Right ventricle myocardium superior (tissue), 1 donor: ENCODE results near the gene MMP17. TPM values are rescaled to one million over a fixed set of nuclear protein-coding genes. Genes with fewer than 3 reads are reported as not detected.

ENCODE experiments used
- ATAC-seq: fragments of 200-7000 bp; cut with Tn5 transposase; one replicate; pipeline ENCODE4 v1.9.1; 2020; ENCODE audit warnings: mild to moderate bottlenecking; ENCODE audit not compliant: poor library complexity
- DNase-seq: peaks from one replicate; pipeline ENCODE4 v3.0.0-alpha.2; 2020
- intact Hi-C: fragments of 100-400 bp; cut with DNase I; formaldehyde crosslinking; loops from one replicate; pipeline ENCODE4 v1.11.2; 2022
- total RNA-seq: library from RNA; stranded (reverse); fragmentation: NEBNext Ultra II Directional; extraction: Animal tissue kit (Norgen Biotek cat#: 25700); gene quantifications from one replicate; pipeline ENCODE4 v1.2.1, GENCODE V29; 2021
- donor health status: DM: no; HTN: yes; CAD: no; lungs with severe emphysema.

Gene MMP17
- total RNA-seq, 1 donor from 2014 or later: 1.3 TPM

DNA sequence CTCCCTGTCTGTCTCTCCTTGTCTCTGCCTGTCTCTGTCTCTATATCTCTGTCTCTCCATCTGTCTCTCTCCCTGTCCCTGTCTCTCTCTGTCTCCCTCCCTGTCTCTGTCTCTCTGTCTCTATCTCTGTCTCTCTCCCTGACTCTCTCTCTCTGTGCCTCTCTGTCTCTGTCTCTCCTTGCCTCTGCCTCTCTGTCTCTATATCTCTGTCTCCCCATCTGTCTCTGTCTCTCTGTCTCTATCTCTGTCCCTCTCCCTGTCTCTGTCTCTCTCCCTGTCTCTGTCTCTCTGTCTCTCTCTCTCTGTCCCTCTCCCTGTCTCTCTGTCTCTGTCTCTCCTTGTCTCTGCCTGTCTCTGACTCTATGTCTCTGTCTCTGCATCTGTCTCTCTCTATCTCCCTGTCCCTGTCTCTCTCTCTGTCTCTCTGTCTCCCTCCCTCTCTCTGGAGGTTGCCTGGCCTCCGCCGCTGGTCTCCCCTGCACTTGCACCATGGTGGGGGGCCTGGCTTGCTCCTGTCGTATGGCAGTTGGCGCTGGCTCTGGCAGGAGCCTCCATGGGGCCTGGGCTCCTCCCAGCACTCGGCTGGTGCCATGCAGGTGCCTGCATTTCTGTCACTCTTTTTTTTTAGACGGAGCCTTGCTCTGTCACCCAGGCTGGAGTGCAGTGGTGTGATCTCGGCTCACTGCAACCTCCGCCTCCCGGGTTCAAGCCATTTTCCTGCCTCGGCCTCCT lies 28.3 kb downstream of the MMP17 start:
- DNase-seq: no peak
- no peak for ATAC-seq
- intact Hi-C loops: no loop called here

DNA sequence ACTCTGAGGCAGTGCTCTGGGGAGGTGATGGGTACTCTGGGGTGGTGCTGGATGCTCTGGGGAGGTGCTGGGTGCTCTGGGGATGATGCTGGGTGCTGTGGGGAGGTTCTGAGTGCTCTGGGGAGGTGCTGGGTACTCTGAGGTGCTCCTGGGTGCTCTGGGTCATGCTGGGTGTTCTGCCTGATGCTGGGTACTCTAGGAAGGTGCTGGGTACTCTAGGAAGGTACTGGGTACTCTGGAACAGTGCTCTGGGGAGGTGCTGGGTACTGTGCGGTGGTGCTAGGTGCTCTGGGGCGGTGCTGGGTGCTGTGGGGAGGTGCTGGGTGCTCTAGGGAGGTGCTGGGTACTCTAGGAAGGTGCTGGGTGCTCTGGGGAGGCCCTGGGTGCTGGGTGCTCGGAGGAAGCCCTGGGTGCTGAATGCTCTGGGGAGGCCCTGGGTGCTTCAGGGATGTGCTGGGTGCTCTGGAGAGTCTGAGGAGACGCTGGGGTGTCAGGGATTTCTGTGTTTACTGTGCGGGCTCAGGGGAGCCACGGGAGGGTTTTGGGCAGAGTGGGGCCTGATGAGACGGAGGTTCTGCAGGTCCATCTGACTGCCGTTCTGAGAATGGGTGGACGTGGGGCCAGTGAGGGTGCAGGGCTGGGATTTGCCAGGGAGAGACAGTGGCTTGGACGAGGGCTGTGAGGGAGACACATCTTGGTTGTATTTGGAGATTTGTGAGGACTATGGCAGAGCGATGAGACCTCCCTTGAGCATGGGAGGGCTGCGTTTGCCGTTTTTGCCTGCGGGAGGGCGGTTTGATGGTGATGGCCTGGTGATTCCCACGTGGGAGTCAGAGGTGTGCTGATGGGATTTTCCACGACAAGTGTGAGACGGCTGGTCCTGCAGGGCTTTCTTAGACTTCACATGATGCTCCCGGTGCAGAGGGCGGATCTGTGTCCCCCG lies 30.0 kb downstream of the MMP17 start:
- ATAC-seq (no peak), DNase-seq (no peak)
- intact Hi-C loops: no loop called here

DNA sequence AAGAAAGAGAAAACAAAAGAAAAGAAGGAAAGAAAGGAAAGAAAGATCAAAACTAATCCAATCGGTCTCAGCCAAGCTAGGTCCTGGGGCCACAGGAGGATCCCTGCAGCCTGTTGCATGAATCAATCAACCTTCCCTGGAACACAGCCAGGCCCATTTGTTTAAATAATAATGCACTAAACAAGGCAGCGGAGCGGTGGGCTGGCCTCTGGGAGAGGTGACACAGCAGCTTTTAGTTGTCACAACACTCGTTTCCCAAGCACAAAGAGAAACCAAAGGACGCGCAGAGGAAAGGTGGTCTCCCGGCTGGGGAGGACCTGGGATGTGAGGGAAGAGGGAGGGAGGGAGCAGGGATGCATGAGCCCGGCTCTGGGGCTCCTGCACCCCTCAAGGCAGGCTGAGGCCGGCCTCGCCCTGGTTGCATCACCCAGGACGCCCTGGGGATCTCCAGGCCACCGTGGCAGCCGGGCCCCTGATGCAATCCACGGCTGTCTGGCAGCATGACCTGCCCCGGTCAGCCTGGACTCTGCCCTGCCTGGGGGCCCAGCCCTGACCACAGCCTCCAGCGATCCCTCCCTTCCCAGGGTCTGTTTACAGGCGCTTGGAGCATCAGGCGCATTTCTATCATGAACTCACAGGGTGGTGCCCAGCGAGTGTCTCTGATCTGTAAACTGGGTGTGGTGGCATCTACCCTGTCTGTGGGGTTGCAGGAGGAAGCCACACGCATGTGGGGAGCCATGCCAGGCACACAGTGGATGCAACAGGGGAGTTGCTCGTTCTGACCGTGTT lies 32.5 kb downstream of the MMP17 start:
- intact Hi-C loops: no loop called here
- DNase-seq: peak; percentile 80
- ATAC-seq: peak; percentile 77

DNA sequence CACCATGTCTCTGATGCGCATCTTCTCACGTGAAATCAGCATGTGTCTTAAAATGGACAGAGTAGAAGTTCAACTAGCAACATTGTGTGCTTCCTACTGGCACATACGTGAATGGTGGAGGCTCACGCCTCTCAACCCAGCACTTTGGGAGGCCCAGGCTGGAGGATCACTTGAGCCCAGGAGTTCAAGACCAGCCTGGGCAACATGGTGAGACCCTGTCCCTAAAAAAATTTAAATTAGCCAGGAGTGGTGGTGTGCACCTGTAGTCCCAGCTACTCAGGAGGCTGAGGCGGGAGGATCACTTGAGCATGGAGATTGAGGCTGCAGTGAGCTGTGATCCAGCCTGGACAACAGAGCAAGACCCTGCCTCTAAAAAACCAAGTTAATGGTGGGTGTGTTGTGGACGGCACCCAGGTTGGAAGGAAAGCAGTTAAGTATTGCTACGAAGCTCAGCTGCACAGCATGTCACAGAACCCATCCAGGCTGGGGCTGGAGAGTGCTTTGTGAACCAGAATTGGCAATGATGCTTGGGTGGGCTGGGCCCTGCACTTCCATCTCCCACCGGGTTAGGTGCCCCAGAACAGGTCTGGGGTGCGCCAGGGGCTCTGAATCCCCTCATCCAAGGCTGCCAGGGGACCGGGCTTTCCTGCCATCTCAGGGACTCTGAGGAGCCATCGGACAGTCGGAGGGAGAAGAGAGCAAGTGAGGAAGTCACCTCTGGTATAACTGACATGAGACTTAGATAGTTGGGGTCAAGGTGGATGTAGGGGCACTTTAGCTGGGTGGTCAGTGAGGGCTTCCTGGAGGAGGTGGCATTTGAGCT lies 33.3 kb downstream of the MMP17 start:
- intact Hi-C loops: no loop called here
- DNase-seq (no peak), ATAC-seq (no peak)

DNA sequence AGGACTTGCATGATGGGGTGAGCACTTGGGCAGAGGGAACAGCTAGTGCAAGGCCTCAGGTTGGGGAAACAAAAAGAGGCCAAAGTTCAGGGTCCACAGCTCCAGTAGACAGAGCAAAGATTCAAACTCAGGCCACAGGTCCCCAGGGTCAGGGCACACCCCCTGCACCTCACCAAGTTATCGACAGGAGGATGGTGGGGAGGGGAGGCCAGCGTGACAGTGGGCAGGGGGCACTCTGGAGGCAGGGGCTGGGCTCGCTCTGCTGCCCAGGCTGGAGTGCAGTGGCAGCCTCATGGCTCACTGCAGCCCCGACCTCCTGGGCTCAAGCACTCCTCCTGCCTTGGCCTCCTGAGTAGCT lies 33.9 kb downstream of the MMP17 start:
- DNase-seq (no peak), ATAC-seq (no peak)
- intact Hi-C loops: no loop called here

- intact Hi-C loops: no loop called here
- DNase-seq: no peak
- ATAC-seq: no peak
Measured at GRCh38 chr12:131862600-131862993, 34.4 kb downstream of the MMP17 start.

GRCh38 chr12:131862994-131863710 lies 35.0 kb downstream of the MMP17 start:
- no peak for ATAC-seq

DNA sequence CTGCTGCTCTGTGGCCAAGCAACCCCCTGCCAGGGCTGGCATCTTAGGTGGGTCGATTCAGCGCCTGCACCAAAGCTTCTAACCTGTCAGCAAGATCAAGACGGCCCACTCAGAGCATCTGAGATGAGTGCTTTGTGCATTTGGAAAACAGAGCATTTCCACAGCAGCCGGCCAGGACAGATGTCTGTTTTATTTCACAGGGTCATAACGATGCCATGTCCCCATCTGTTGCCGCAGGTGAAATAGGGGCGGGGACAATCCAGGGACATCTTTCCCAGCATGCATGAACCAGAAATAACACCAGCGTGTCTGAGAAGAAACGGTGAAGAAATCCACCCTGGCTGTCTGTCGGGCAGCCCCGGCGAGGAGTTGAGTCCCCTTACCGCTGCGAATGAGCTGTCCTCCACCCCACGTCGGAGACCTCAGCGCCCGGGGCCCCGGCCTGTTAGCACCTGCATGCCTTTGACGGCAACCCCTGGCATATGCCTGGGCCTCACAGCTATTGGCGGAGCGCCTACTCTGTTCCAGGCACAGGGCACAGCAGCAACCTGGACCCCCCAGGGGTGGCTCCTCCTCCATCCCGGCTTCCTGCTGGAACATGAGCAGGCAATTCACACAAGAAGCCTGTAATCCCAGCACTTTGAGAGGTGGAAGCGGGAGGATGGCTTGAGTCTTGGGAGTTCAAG lies 35.7 kb downstream of the MMP17 start:
- ATAC-seq: no peak
- intact Hi-C loops: no loop called here
- DNase-seq: no peak

More at GRCh38 chr12:131862994-131863710, 35.0 kb downstream of the MMP17 start:
- DNase-seq: no peak
- intact Hi-C loops: no loop called here

DNA sequence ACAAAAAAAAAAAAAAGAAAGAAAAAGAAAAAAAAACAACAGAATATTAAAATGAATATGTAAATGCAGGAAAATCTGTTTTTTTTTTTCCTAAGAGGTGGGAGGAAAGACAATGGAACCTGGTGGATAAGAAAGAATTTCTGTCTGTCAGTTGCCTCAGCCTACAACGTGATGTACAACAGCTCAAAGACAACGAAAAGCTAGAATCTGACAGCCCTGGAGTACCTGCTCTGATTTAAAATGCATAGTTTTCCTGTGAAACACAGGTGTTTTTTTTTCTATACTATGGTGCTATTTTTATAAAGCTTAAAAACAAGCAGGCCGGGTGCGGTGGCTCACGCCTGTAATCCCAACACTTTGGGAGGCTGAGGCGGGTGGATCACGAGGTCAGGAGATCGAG lies 36.3 kb downstream of the MMP17 start:
- ATAC-seq: no peak
- intact Hi-C loops: no loop called here
- no peak for DNase-seq

DNA sequence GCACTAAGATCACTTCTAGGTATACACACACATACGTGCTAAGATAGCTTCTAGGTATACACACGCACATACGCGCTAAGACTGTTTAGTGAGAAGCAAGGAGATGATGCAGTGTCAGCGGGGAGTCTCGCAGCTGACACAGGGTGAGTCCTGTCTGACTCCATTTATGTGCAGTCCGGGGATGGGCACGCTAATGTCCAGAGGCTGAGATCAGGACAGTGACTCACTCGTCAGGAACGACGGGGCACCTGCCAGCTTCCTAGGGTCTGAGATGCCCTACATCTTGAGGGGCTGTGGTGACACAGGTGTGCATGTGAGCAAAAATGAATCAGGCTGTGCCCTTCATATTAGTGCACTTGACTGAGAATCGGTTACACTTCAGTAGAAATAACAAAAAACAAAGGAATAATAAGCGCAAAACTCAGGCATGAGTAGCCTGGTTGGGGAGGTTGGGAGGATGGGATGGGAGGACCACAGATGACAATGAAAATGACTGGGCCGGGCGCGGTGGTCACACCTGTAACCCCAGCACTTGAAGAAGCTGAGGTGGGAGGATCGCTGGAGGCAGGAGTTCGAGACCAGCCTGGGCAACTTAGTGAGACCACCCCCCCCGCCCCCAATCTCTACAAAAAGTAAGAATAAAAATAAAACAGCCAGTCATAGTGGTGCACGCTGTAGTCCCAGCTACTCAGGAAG lies 37.1 kb downstream of the MMP17 start:
- intact Hi-C loops: no loop called here
- peak; percentile 14 for DNase-seq
- ATAC-seq: no peak

- DNase-seq (no peak), ATAC-seq (no peak)
- intact Hi-C loops: no loop called here
Measured at GRCh38 chr12:131867471-131867870, 39.3 kb downstream of the MMP17 start.

- ATAC-seq: no peak
- intact Hi-C loops: no loop called here
- DNase-seq: peak; percentile 24
Measured at GRCh38 chr12:131867891-131868675, 39.9 kb downstream of the MMP17 start.

GRCh38 chr12:131869871-131870418 lies 41.8 kb downstream of the MMP17 start:
- intact Hi-C loops: no loop called here
- DNase-seq: peak; percentile 26
- ATAC-seq: no peak

- ATAC-seq (no peak), DNase-seq (peak; percentile 6)
- intact Hi-C loops: no loop called here
Measured at GRCh38 chr12:131871677-131872076, 43.5 kb downstream of the MMP17 start.

DNA sequence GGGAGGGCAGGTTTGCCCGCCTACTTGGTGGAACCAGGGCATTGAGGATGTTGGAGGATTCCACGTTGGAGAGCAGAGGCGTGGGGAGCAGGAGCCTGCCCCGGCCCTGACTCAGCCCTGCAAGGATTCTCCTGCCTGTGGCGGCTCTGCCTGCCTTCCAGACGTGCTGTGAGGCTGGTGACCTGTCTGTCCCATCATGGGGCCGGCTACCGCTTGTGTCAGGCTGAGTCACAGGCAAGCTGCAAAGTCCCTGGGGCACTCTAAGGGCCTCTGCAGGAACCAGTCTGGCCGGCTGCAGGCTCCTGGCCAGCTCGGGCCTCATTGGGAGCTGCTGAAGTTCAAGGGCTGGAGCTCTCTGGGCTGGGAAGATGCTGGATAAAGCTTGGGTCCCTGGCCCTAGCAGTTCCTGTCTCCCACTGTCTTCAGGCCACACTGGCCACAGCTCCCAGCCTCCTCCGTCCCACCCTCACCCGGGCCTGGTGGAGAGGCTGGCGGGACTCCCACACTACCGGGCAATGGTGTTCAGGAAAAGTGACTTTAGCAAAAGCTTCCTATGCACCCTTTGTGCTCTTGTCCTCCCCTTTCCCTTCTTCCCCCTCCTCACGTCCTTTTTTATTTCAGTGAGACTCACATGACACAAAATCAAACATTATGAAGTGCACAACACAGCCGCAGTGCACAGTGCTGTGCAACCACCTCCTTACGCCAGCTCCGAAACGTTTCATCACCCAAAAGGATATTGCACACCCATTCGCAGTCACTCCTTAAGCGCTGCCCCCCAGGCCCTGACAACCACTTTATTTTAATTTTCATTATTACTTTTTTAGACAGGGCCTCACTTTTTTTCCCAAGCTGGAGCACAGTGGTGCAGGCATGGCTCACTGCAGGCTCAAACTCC lies 44.2 kb downstream of the MMP17 start:
- intact Hi-C loops: no loop called here
- ATAC-seq (no peak), DNase-seq (peak; percentile 36)
